C4-2B (cell line): ENCODE measurements around the gene MLX.

Experiments
- CTCF ChIP-seq: fragments of 450-650 bp; conservative IDR thresholded peaks from 2 replicates; pipeline ENCODE4 v1.5.1; 2017; ENCODE audit warnings: mild to moderate bottlenecking
- ZFX ChIP-seq: fragments of 450-650 bp; IDR thresholded peaks from 2 replicates; pipeline ENCODE4 v1.6.1; 2017

- TF ChIP-seq CTCF (no peak), ZFX (no peak)
Observed at GRCh38 chr17:42518046-42518754, 48.7 kb upstream of the MLX start.
